ENCODE results near the gene CEP83.
"Not testable (repeated sequence)": the region's sequence is repeated elsewhere in the genome, so short reads cannot be mapped to it uniquely, and the experiment has no call there.

Gene CEP83

GRCh38 chr12:94380507-94380906, 79.2 kb downstream of the CEP83 start:
- DNase-seq (ENCODE audit: low read depth in 2 of 2) = no peak

- no peak for DNase-seq (ENCODE audit: low read depth in 2 of 2)
These were observed 80.1 kb downstream of the CEP83 start for GRCh38 chr12:94379479-94380113.

- no peak for DNase-seq (ENCODE audit: low read depth in 2 of 2)
These were observed 82.1 kb downstream of the CEP83 start for GRCh38 chr12:94377599-94377998.

- DNase-seq (ENCODE audit: low read depth in 2 of 2) = no peak
These were observed 85.5 kb downstream of the CEP83 start for GRCh38 chr12:94374124-94374523.

GRCh38 chr12:94372461-94372860, 87.2 kb downstream of the CEP83 start:
- no peak for DNase-seq (ENCODE audit: low read depth in 2 of 2)

- no peak for DNase-seq (ENCODE audit: low read depth in 2 of 2)
These were observed 97.0 kb downstream of the CEP83 start for GRCh38 chr12:94362653-94363052.

- no peak for DNase-seq (ENCODE audit: low read depth in 2 of 2)
These were observed 99.9 kb downstream of the CEP83 start for GRCh38 chr12:94359761-94360160.

- no peak for DNase-seq (ENCODE audit: low read depth in 2 of 2)
These were observed 106.5 kb downstream of the CEP83 start for GRCh38 chr12:94353130-94353529.

GRCh38 chr12:94340573-94340972, 119.1 kb downstream of the CEP83 start:
- no peak for DNase-seq (ENCODE audit: low read depth in 2 of 2)

- no peak for DNase-seq (ENCODE audit: low read depth in 2 of 2)
These were observed 121.5 kb downstream of the CEP83 start for GRCh38 chr12:94338006-94338794.

- DNase-seq (ENCODE audit: low read depth in 2 of 2) = no peak
These were observed 123.3 kb downstream of the CEP83 start for GRCh38 chr12:94336211-94336925.

GRCh38 chr12:94333396-94333795, 126.3 kb downstream of the CEP83 start:
- no peak for DNase-seq (ENCODE audit: low read depth in 2 of 2)

- DNase-seq (ENCODE audit: low read depth in 2 of 2) = no peak
These were observed 130.3 kb downstream of the CEP83 start for GRCh38 chr12:94329366-94329765.

- DNase-seq (ENCODE audit: low read depth in 2 of 2) = no peak
These were observed 131.9 kb downstream of the CEP83 start for GRCh38 chr12:94327809-94328208.

- DNase-seq (ENCODE audit: low read depth in 2 of 2) = no peak
These were observed 132.9 kb downstream of the CEP83 start for GRCh38 chr12:94326727-94327126.

- DNase-seq (ENCODE audit: low read depth in 2 of 2) = no peak
These were observed 133.4 kb downstream of the CEP83 start for GRCh38 chr12:94326234-94326633.

- no peak for DNase-seq (ENCODE audit: low read depth in 2 of 2)
These were observed 137.3 kb downstream of the CEP83 start for GRCh38 chr12:94322346-94322745.

GRCh38 chr12:94320109-94320508, 139.6 kb downstream of the CEP83 start:
- no peak for DNase-seq (ENCODE audit: low read depth in 2 of 2)

- no peak for DNase-seq (ENCODE audit: low read depth in 2 of 2)
These were observed 141.5 kb downstream of the CEP83 start for GRCh38 chr12:94318181-94318580.

- DNase-seq (ENCODE audit: low read depth in 2 of 2) = not testable (repeated sequence)
These were observed 143.1 kb downstream of the CEP83 start for GRCh38 chr12:94316600-94316999.

GRCh38 chr12:94312378-94312777, 147.3 kb downstream of the CEP83 start:
- DNase-seq (ENCODE audit: low read depth in 2 of 2) = no peak

GRCh38 chr12:94309373-94309772, 150.3 kb downstream of the CEP83 start:
- DNase-seq (ENCODE audit: low read depth in 2 of 2) = no peak

- DNase-seq (ENCODE audit: low read depth in 2 of 2) = no peak
These were observed 151.1 kb downstream of the CEP83 start for GRCh38 chr12:94308612-94309011.

Measured in stimulated activated CD8-positive, alpha-beta memory T cell treated with anti-CD3 and anti-CD28 coated beads, Interleukin-7, amount 100 ng/mL, for 4 hours (primary cell).